ENCODE measurements around the gene DUSP2. TPM values are rescaled to one million over a fixed set of nuclear protein-coding genes. Genes with fewer than 3 reads are reported as not detected.

Gene DUSP2
- total RNA-seq, 1 donor = 891 TPM

- no peaks in the 10 kb centered on the region for H3K9me3 ChIP-seq (ENCODE audit: low read depth, low read length)
- H3K4me3 ChIP-seq (ENCODE audit: low read length) = no peak overlapping the region
- peaks cover 41% of the 10 kb centered on the region for H3K4me1 ChIP-seq (ENCODE audit: insufficient read depth, low read length)
- H3K27me3 ChIP-seq (ENCODE audit: insufficient read depth, low read length) = no peaks in the 10 kb centered on the region
These were observed 9.5 kb upstream of the DUSP2 start for GRCh38 chr2:96154506-96155380.

- peaks cover 40% of the 10 kb centered on the region for H3K4me1 ChIP-seq (ENCODE audit: insufficient read depth, low read length)
- H3K27me3 ChIP-seq (ENCODE audit: insufficient read depth, low read length) = no peaks in the 10 kb centered on the region
- no peak overlapping the region for H3K4me3 ChIP-seq (ENCODE audit: low read length)
- no peaks in the 10 kb centered on the region for H3K9me3 ChIP-seq (ENCODE audit: low read depth, low read length)
These were observed 8.8 kb upstream of the DUSP2 start for GRCh38 chr2:96153991-96154431.

GRCh38 chr2:96153291-96153713 lies 8.1 kb upstream of the DUSP2 start:
- Histone ChIP-seq H3K4me3 (ENCODE audit: low read length) (no peak overlapping the region), H3K9me3 (ENCODE audit: low read depth, low read length) (no peaks in the 10 kb centered on the region), H3K27me3 (ENCODE audit: insufficient read depth, low read length) (no peaks in the 10 kb centered on the region), H3K4me1 (ENCODE audit: insufficient read depth, low read length) (peaks cover 40% of the 10 kb centered on the region)

- H3K4me3 ChIP-seq (ENCODE audit: low read length) = no peak overlapping the region
- no peaks in the 10 kb centered on the region for H3K27me3 ChIP-seq (ENCODE audit: insufficient read depth, low read length)
- H3K9me3 ChIP-seq (ENCODE audit: low read depth, low read length) = no peaks in the 10 kb centered on the region
- H3K4me1 ChIP-seq (ENCODE audit: insufficient read depth, low read length) = peaks cover 40% of the 10 kb centered on the region
These were observed 7.3 kb upstream of the DUSP2 start for GRCh38 chr2:96152304-96153161.

- H3K27me3 ChIP-seq (ENCODE audit: insufficient read depth, low read length) = no peaks in the 10 kb centered on the region
- H3K4me3 ChIP-seq (ENCODE audit: low read length) = no peak overlapping the region
- H3K9me3 ChIP-seq (ENCODE audit: low read depth, low read length) = no peaks in the 10 kb centered on the region
- peaks cover 40% of the 10 kb centered on the region for H3K4me1 ChIP-seq (ENCODE audit: insufficient read depth, low read length)
These were observed 6.5 kb upstream of the DUSP2 start for GRCh38 chr2:96151595-96152303.

- no peak overlapping the region for H3K4me3 ChIP-seq (ENCODE audit: low read length)
These were observed 5.8 kb upstream of the DUSP2 start for GRCh38 chr2:96150791-96151594.

GRCh38 chr2:96150007-96150640 lies 4.9 kb upstream of the DUSP2 start:
- no peak overlapping the region for H3K4me3 ChIP-seq (ENCODE audit: low read length)
- no peaks in the 10 kb centered on the region for H3K27me3 ChIP-seq (ENCODE audit: insufficient read depth, low read length)
- no peaks in the 10 kb centered on the region for H3K9me3 ChIP-seq (ENCODE audit: low read depth, low read length)
- H3K4me1 ChIP-seq (ENCODE audit: insufficient read depth, low read length) = peaks cover 43% of the 10 kb centered on the region

More at GRCh38 chr2:96150791-96151594, 5.8 kb upstream of the DUSP2 start:
- Histone ChIP-seq H3K9me3 (ENCODE audit: low read depth, low read length) (no peaks in the 10 kb centered on the region), H3K4me1 (ENCODE audit: insufficient read depth, low read length) (peaks cover 40% of the 10 kb centered on the region), H3K27me3 (ENCODE audit: insufficient read depth, low read length) (no peaks in the 10 kb centered on the region)

- Histone ChIP-seq H3K9me3 (ENCODE audit: low read depth, low read length) (no peaks in the 10 kb centered on the region), H3K4me3 (ENCODE audit: low read length) (no peak overlapping the region), H3K27me3 (ENCODE audit: insufficient read depth, low read length) (no peaks in the 10 kb centered on the region), H3K4me1 (ENCODE audit: insufficient read depth, low read length) (peaks cover 57% of the 10 kb centered on the region)
These were observed 3.4 kb upstream of the DUSP2 start for GRCh38 chr2:96148410-96149217.

- Histone ChIP-seq H3K4me1 (ENCODE audit: insufficient read depth, low read length) (peaks cover 66% of the 10 kb centered on the region), H3K27me3 (ENCODE audit: insufficient read depth, low read length) (no peaks in the 10 kb centered on the region), H3K4me3 (ENCODE audit: low read length) (no peak overlapping the region), H3K9me3 (ENCODE audit: low read depth, low read length) (no peaks in the 10 kb centered on the region)
These were observed 2.5 kb upstream of the DUSP2 start for GRCh38 chr2:96147593-96148201.

- H3K4me3 ChIP-seq (ENCODE audit: low read length) = no peak overlapping the region
- H3K9me3 ChIP-seq (ENCODE audit: low read depth, low read length) = no peaks in the 10 kb centered on the region
- no peaks in the 10 kb centered on the region for H3K27me3 ChIP-seq (ENCODE audit: insufficient read depth, low read length)
- H3K4me1 ChIP-seq (ENCODE audit: insufficient read depth, low read length) = peaks cover 72% of the 10 kb centered on the region
These were observed 1.8 kb upstream of the DUSP2 start for GRCh38 chr2:96146881-96147592.

GRCh38 chr2:96146153-96146880 lies 1.1 kb upstream of the DUSP2 start:
- no peaks in the 10 kb centered on the region for H3K27me3 ChIP-seq (ENCODE audit: insufficient read depth, low read length)
- peak overlapping the region; percentile 58 for H3K4me3 ChIP-seq (ENCODE audit: low read length)
- H3K9me3 ChIP-seq (ENCODE audit: low read depth, low read length) = no peaks in the 10 kb centered on the region
- peaks cover 70% of the 10 kb centered on the region for H3K4me1 ChIP-seq (ENCODE audit: insufficient read depth, low read length)

- H3K4me3 ChIP-seq (ENCODE audit: low read length) = peak overlapping the region; percentile 58
These were observed 560 bp upstream of the DUSP2 start for GRCh38 chr2:96145848-96146152.

More at GRCh38 chr2:96145848-96146152, 560 bp upstream of the DUSP2 start:
- Histone ChIP-seq H3K9me3 (ENCODE audit: low read depth, low read length) (no peaks in the 10 kb centered on the region), H3K4me1 (ENCODE audit: insufficient read depth, low read length) (peaks cover 69% of the 10 kb centered on the region), H3K27me3 (ENCODE audit: insufficient read depth, low read length) (no peaks in the 10 kb centered on the region)
